Measurements from ENCODE around the gene GAS6. TPM values are rescaled to one million over a fixed set of nuclear protein-coding genes. Genes with fewer than 3 reads are reported as not detected.

GAS6 gene
- total RNA-seq, 1 donor from 2014 or later = 47.6 TPM

GRCh38 chr13:113902481-113902880 lies 38.6 kb upstream of the GAS6 start:
- no peak overlapping the region for H3K27ac Mint-ChIP-seq (ENCODE audit: unreplicated experiment)
- TF ChIP-seq CTCF (IDR thresholded peaks at IDR 0.05; ENCODE audit: partially characterized antibody, unreplicated experiment) = no peak
- H3K27me3 Mint-ChIP-seq (ENCODE audit: unreplicated experiment) = peaks cover 2% of the 10 kb centered on the region
- H3K4me1 Mint-ChIP-seq (ENCODE audit: low read depth, unreplicated experiment) = peaks cover 5% of the 10 kb centered on the region
- H3K9me3 Mint-ChIP-seq (ENCODE audit: unreplicated experiment) = no peaks in the 10 kb centered on the region
- DNase-seq = no peak
- peaks cover 3% of the 10 kb centered on the region for H3K36me3 Mint-ChIP-seq (ENCODE audit: unreplicated experiment)
- H3K4me3 Mint-ChIP-seq (ENCODE audit: unreplicated experiment) = no peak overlapping the region

- H3K27me3 Mint-ChIP-seq (ENCODE audit: unreplicated experiment) = peaks cover 2% of the 10 kb centered on the region
- H3K4me3 Mint-ChIP-seq (ENCODE audit: unreplicated experiment) = no peak overlapping the region
- H3K27ac Mint-ChIP-seq (ENCODE audit: unreplicated experiment) = no peak overlapping the region
- no peaks in the 10 kb centered on the region for H3K9me3 Mint-ChIP-seq (ENCODE audit: unreplicated experiment)
- peaks cover 11% of the 10 kb centered on the region for H3K36me3 Mint-ChIP-seq (ENCODE audit: unreplicated experiment)
- no peaks in the 10 kb centered on the region for H3K4me1 Mint-ChIP-seq (ENCODE audit: low read depth, unreplicated experiment)
- DNase-seq = no peak
- no peak for TF ChIP-seq CTCF (IDR thresholded peaks at IDR 0.05; ENCODE audit: partially characterized antibody, unreplicated experiment)
Observed at GRCh38 chr13:113901642-113902041, 37.8 kb upstream of the GAS6 start.

- no peaks in the 10 kb centered on the region for H3K9me3 Mint-ChIP-seq (ENCODE audit: unreplicated experiment)
- H3K36me3 Mint-ChIP-seq (ENCODE audit: unreplicated experiment) = peaks cover 11% of the 10 kb centered on the region
- H3K27me3 Mint-ChIP-seq (ENCODE audit: unreplicated experiment) = peaks cover 2% of the 10 kb centered on the region
- no peak for TF ChIP-seq CTCF (IDR thresholded peaks at IDR 0.05; ENCODE audit: partially characterized antibody, unreplicated experiment)
- no peak for DNase-seq
- no peak overlapping the region for H3K27ac Mint-ChIP-seq (ENCODE audit: unreplicated experiment)
- H3K4me1 Mint-ChIP-seq (ENCODE audit: low read depth, unreplicated experiment) = no peaks in the 10 kb centered on the region
- H3K4me3 Mint-ChIP-seq (ENCODE audit: unreplicated experiment) = no peak overlapping the region
Observed at GRCh38 chr13:113901231-113901630, 37.4 kb upstream of the GAS6 start.

- H3K36me3 Mint-ChIP-seq (ENCODE audit: unreplicated experiment) = peaks cover 11% of the 10 kb centered on the region
- no peak for TF ChIP-seq CTCF (IDR thresholded peaks at IDR 0.05; ENCODE audit: partially characterized antibody, unreplicated experiment)
- peaks cover 2% of the 10 kb centered on the region for H3K27me3 Mint-ChIP-seq (ENCODE audit: unreplicated experiment)
- no peak for DNase-seq
- H3K4me1 Mint-ChIP-seq (ENCODE audit: low read depth, unreplicated experiment) = no peaks in the 10 kb centered on the region
- no peaks in the 10 kb centered on the region for H3K9me3 Mint-ChIP-seq (ENCODE audit: unreplicated experiment)
- no peak overlapping the region for H3K4me3 Mint-ChIP-seq (ENCODE audit: unreplicated experiment)
- H3K27ac Mint-ChIP-seq (ENCODE audit: unreplicated experiment) = no peak overlapping the region
Observed at GRCh38 chr13:113900646-113901045, 36.8 kb upstream of the GAS6 start.

- Mint-ChIP-seq H3K4me1 (ENCODE audit: low read depth, unreplicated experiment) (no peaks in the 10 kb centered on the region), H3K27ac (ENCODE audit: unreplicated experiment) (no peak overlapping the region), H3K9me3 (ENCODE audit: unreplicated experiment) (no peaks in the 10 kb centered on the region), H3K36me3 (ENCODE audit: unreplicated experiment) (peaks cover 11% of the 10 kb centered on the region), H3K4me3 (ENCODE audit: unreplicated experiment) (no peak overlapping the region), H3K27me3 (ENCODE audit: unreplicated experiment) (peaks cover 4% of the 10 kb centered on the region)
- no peak for DNase-seq
- TF ChIP-seq CTCF (IDR thresholded peaks at IDR 0.05; ENCODE audit: partially characterized antibody, unreplicated experiment) = no peak
Observed at GRCh38 chr13:113898391-113898790, 34.5 kb upstream of the GAS6 start.

Data from glutamatergic neuron (in vitro differentiated cells).